NOMO-1 treated with DMSO at 0.1 percent for 48 hours (cell line): ENCODE measurements around the gene MS4A8.
"Not testable (repeated sequence)": the region's sequence is repeated elsewhere in the genome, so short reads cannot be mapped to it uniquely, and the experiment has no call there.

Experiments
- DNase-seq: peaks from one replicate; lab custom pipeline; 2025; ENCODE audit not compliant: unreplicated experiment; lab: John Stamatoyannopoulos, UW

The MS4A8 gene, protein sequence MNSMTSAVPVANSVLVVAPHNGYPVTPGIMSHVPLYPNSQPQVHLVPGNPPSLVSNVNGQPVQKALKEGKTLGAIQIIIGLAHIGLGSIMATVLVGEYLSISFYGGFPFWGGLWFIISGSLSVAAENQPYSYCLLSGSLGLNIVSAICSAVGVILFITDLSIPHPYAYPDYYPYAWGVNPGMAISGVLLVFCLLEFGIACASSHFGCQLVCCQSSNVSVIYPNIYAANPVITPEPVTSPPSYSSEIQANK

DNA sequence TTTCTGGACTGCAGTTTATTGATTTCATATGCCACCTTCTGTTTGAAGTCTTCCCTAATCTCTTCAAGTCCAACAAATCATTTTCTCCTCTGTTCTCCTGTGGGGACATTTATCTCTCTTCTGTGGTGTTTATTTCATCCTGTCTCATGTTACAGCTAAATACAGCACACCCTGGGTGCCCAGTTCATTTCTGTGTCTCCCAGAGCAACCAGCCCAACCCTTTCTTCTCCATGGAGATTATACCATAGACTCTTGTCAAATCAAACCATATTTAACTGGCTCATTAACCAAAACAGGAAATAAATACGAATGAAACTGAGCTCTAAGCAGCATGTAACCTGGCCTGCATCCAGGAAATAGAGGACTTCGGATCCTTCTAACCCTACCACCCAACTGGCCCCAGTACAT lies at the start of gene MS4A8:
MS4A8 (plus strand) TSS at position 329 of the 408 bp plus-strand sequence. CDS start 1,249 bp downstream, outside the sequence.
- no peak for DNase-seq

DNA sequence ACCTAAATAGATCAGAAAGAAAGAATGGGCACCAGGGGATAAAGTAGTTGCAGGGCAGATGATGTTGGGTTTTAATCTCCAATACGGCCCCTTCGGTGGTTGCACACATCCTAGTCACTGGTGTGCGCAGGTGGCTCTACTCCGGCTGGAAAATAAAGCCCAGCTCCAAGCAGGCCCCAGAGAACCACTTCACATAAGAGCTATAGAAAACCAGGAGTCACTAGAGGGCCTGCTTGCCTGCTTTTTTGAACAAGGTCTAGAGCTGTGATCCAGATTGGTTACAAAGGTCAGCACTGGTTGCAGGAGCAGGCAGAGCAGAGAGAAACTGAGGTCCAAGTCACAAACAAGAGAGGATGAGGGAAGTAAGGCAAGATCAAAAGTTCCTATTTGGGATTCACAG lies 41.5 kb upstream of the MS4A8 start:
- DNase-seq: no peak

DNA sequence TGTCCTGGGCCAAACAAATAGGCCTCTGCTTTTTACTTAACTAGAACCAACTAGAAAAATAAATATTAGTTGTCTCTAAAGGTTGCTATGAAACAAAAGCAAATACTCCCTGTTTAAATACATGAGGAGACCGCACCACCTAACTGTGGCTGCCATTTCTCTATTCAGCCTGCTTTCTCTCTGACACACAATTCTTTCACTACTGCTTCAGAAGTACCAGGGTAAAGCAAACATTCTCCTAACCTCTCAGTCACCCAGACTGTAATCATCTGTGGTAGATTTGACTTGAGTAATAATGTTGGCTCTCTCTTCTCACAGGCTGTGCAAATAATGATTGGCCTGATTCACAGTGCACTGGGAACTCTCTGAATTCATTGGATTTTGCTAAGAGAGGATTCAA lies 41.0 kb upstream of the MS4A8 start:
- DNase-seq: no peak

DNA sequence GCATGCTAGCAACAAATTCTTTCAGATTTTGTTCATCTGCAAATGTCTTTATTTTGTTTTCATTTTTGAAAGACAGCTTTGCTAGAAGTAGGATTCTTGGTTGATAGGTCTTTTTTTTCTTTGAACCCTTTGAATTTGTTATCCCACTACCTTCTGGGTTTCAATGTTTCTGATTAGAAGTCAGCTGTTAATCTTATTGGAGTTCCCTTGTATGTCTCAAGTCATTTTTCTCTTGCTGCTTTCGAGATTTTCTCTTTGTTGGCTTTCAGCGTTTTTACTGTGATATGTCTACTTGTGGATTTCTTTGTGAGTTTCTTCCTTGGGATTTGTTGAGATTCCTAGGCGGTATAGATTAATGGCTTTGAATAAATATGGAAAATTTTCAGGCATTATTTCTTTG lies 27.2 kb upstream of the MS4A8 start:
- DNase-seq: no peak

GRCh38 chr11:60678231-60678630 lies 21.2 kb upstream of the MS4A8 start:
- DNase-seq: not testable (repeated sequence)

DNA sequence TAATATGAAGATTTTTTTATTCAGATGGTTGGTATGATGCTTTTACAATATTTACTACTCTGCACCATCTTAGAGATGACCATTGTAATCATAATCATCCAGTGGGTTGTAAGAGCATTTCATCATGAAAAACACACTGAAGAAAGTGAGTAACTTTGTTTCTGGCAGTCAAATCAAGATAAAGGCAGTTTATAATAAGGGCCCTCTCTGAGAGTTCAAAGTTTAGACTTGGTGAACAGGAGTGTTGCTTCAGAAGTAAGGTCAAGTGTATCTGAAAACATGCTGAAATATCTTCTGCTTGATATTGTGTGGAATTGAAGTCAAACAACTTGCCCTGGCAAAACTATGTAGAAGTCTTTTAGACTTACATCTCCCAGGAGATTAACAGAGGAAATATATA lies 19.5 kb upstream of the MS4A8 start:
- no peak for DNase-seq

GRCh38 chr11:60680455-60681119 lies 18.8 kb upstream of the MS4A8 start:
- DNase-seq: no peak

GRCh38 chr11:60684541-60684848 lies 14.9 kb upstream of the MS4A8 start:
- peak; percentile 7 for DNase-seq

- DNase-seq: no peak
These were observed 7.8 kb upstream of the MS4A8 start for GRCh38 chr11:60691661-60692060.

DNA sequence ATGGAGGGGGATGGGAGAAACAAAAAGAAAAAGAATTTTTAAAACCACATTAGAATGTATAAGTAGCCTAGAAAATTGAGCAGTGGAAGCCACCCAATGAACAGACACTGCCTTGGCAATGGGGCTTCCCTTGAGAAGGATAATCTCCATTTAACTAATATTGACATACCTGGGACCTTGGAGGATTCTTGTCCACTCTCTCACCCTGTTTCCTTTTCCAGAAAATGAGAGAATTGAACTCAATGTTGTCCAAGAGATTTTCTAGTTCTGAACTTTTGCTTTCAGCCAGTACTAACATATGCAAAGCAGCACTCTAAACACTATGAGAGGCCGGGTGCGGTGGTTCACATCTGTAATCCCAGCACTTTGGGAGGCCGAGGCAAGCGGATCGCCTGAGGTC lies 524 bp downstream of the MS4A8 start:
- no peak for DNase-seq

DNA sequence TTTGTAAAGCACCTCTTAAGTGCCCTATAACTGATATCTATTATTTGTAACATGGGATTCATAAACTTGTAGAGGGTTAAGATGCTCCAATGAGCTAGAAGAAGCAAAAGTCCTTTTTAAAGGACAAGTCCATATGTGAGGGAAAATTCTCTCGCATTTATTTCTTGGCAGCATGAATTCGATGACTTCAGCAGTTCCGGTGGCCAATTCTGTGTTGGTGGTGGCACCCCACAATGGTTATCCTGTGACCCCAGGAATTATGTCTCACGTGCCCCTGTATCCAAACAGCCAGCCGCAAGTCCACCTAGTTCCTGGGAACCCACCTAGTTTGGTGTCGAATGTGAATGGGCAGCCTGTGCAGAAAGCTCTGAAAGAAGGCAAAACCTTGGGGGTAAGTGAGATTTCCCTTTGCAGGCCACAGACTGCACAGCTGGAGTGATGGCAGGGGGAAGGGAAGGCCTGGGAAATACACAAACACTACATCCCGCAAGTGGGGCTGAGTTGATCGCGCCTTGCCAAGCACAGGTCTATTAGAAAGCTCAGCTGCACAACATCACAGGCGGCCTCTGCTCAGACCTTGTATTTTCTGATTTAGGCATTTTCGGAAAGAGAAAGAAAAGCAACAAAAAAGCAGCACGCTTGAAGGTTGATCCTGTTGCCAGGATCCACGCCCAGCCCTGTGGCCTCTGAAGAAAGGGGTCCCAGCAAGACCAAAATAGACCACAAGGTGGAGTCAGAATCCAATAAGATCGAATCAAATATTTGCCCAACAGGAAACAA lies 1.5 kb downstream of the MS4A8 start:
- peak; percentile 37 for DNase-seq

DNA sequence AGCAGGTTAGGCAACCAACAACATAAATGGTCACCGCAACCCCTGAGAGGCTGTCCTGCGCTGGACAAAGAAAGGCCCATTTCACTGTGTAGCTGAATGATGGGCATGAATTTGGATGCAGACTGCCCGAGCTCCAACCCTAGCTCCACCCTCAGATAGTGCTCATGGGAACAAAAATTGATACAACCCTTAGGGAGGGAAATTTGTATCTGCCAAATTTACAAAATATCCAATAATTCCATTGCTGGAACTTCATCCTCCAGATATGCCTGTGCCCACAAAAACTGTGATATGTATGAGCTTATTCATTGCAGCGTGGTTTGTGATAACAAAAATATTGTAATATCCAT lies 2.0 kb downstream of the MS4A8 start:
- DNase-seq: no peak

- no peak for DNase-seq
These were observed 4.0 kb downstream of the MS4A8 start for GRCh38 chr11:60703374-60703773.

- no peak for DNase-seq
These were observed 6.5 kb downstream of the MS4A8 start for GRCh38 chr11:60705895-60706294.

DNA sequence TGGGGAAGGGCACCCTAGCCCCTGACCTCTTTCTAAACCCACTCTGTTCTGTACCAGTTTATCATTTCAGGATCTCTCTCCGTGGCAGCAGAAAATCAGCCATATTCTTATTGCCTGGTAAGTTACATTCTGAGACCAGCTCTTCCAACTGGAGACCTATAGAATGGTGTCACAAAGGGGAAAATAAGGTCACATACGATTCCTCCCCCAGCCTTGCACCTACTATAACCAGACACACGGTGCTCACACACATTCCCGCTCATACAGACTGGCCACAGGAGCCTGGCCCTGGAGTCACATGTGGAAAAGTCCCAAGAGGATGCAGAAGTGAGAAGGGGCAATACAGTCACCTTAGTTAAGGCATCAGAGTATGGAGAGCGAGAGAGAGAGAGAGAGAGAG lies 7.5 kb downstream of the MS4A8 start:
- no peak for DNase-seq

DNA sequence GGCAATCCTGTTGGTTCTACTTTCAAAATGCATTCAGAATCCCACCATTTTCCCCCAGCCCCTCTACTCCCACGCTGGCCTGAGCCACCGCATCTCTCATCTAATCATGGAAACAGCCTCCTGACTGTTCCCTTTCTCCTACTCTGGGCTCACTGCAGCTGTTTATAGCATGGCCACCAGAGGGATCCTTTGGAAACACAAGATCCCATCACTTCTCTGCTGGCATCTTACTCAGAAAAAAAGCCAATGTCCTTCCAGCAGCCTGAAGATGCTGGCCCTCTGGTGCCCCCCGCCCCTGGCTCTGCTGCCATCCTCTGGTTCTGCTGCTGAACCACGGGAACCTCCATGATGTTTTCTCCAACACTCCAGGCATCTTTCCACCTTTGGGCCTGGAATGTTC lies 11.1 kb downstream of the MS4A8 start:
- DNase-seq: no peak

- no peak for DNase-seq
These were observed 11.9 kb downstream of the MS4A8 start for GRCh38 chr11:60711276-60711675.

GRCh38 chr11:60713423-60713822 lies 14.0 kb downstream of the MS4A8 start:
- DNase-seq: not testable (repeated sequence)

DNA sequence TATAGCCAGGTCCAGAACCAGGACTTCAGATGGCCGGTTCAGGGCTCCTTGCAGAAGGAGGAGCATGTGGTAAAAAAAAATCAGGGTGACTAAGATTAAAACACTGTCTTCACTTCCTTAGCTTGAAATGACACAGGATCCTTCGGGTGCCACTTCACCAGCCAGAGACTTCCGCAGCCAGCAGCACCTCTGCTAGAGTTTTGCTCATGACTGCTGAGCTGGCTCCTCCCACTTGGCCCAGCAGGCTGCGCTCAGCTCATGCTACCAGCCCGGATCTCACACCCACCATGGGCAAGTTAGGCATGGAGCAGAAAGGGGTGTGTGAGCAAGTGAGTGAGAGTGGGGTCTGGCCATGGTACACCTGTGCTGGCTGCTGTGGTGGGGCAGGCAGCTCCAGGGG lies 18.5 kb downstream of the MS4A8 start:
- no peak for DNase-seq

DNA sequence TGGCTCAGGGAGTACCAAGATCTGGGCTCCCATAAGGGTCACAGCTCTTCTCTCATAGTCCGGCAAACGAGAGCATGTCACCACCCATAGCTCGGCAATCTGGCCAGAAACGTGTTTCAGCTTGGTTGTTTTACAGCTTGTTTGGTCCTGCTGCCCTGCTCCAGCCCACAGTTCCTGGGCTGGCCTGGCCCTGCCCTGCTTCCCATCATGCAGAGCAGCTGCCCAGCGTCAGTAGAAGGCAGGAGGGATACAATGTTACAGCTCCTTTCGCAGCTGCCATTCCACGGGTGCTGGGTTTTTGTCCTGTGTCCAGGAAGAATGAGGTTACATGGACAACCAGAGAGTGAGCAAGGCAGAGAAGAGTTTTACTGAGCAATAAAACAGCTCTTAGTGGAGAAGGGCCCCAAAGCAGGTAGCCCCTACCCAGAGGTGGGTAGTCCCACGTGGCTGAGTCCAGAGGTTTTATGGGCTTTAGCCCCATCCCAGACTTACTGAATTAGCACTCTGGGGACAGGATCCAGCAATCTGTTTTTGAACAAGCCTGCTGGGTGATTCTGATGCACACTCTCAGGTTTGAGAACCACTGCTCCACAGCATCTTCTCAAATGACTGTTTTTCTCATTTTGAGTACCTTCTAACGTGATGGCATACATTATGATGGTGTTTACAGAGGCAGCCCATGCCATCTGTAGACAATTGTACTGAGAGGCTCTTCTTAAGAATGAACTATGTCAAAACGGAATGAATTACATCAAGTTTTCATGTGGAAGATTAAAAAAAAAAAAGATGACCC lies 19.3 kb downstream of the MS4A8 start:
- no peak for DNase-seq

DNA sequence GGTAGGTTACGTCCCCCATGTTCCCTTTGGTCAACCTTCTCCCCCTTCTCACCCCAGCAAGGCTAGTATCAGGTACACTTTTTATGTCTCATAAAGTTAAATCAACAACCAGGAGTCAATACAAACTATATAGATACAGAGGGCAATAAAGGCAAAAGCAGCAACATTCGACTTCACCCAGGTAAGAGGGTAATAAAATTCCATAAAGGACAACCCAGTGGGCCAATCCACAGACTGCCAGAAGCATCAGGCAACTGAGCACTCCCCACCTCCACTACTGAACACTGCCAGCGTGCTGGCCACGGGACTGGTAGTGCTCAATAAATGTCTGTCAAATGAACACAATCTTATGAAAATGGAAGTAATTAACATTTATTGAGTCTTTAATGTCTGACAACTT lies 20.0 kb downstream of the MS4A8 start:
- no peak for DNase-seq

DNA sequence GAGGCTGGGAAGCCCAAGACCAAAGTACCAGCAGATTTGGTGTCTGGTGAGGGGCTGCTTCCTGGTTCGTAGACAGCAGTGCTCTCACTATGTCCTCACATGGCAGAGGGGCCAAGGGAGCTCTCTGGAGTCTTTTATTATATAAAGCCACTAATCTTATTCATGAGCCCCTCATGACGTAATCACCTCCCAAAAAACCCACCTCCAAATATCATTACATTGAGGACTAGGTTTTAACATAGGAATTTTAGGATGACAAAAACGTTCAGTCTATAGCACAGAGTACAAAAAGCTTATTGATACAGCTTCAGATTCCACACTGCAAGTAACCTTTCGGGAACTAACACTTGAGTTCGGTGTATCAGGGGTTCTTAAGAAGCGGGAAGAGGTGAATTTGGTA lies 21.0 kb downstream of the MS4A8 start:
- DNase-seq: no peak
